Mammary epithelial cell (primary cell): Measurements from ENCODE around the gene PLEKHM3.

Experiments used
- CTCF ChIP-seq, 2 donors: IDR thresholded peaks in 1 of 2; conservative IDR thresholded peaks in 1 of 2; 2 replicates each; pipeline ENCODE4 v1.5.1; 2011 to 2012; ENCODE audit warnings: inconsistent platforms in 2 of 2, low read length in 2 of 2, mild to moderate bottlenecking in 2 of 2, control low read depth in 1 of 2, low read depth in 1 of 2; ENCODE audit not compliant: insufficient read depth in 1 of 2; ENCODE audit errors: extremely low read depth in 1 of 2
- EZH2 ChIP-seq: IDR thresholded peaks from 2 replicates; pipeline ENCODE4 v1.6.1; 2012; ENCODE audit warnings: low read length, inconsistent platforms, borderline replicate concordance

- TF ChIP-seq EZH2 (no peak), CTCF (conservative IDR thresholded peaks at IDR 0.05 in 1 of 2, IDR thresholded peaks at IDR 0.05 in 1 of 2; ENCODE audit: extremely low read depth in 1 of 2, insufficient read depth in 1 of 2, low read depth in 1 of 2, low read length in 2 of 2) (no peak)
Observed at GRCh38 chr2:208025037-208025813, at the start of gene PLEKHM3.
